K562 (cell line): ENCODE measurements around the gene CDC42BPB. TPM values are rescaled to one million over a fixed set of nuclear protein-coding genes. Genes with fewer than 3 reads are reported as not detected.

Source experiments
- ATAC-seq: fragments of 200-7000 bp; cut with Tn5 transposase; 3 replicates; pipeline ENCODE4 v1.9.1; 2020; ENCODE audit warnings: moderate library complexity
- BruUV-seq: library from RNA; stranded (reverse); fragments of 400-500 nt; replicated peaks from 2 replicates; lab custom pipeline; 2021; lab: Mats Ljungman, UMichigan
- CTCF ChIA-PET: fragments of 300-600 bp; formaldehyde crosslinking; extraction: SDS; loops from one replicate; lab custom pipeline; 2021; ENCODE audit warnings: low intra/inter-chr PET ratio; lab: Yijun Ruan, JAX
- POLR2A ChIA-PET: fragments of 300-600, 350-650 bp; sonication (Branson Sonifier 250); formaldehyde crosslinking; extraction: SDS; loops from one replicate; lab custom pipeline; 2021; ENCODE audit warnings: antibody characterized with exemption, inconsistent platforms; lab: Yijun Ruan, JAX
- DNase-seq, 4 experiments: peaks; one replicate each; pipeline versions ENCODE4 v3.0.0 to v3.0.0-alpha.2; 2011 to 2018; ENCODE audit warnings: low spot score in 3 of 4, mixed read lengths in 3 of 4; ENCODE audit errors: extremely low read depth in 1 of 4
- FAIRE-seq: peaks from 2 replicates; lab custom pipeline; 2011; peaks lifted over from hg19 to GRCh38; lab: Jason Lieb, UNC
- H2AFZ ChIP-seq: 2 replicates; pipeline ENCODE4 v1.6.0; 2011; ENCODE audit warnings: low read depth, low read length, control low read depth, inconsistent platforms
- H3K27ac ChIP-seq: fragments of 200-600 bp; 3 replicates; pipeline ENCODE4 v1.8.0; 2011; ENCODE audit warnings: low read depth, mild to moderate bottlenecking, control low read depth, inconsistent platforms, low read length, moderate library complexity, mixed read lengths; ENCODE audit errors: extremely low read depth
- H3K27me3 ChIP-seq, 2 experiments: fragments of 300-600 bp in 1 of 2; 2 replicates in 1 of 2; 3 replicates in 1 of 2; pipeline versions ENCODE4 v1.6.0 to v1.8.0; 2011; ENCODE audit warnings: inconsistent platforms in 2 of 2, low read length in 2 of 2, mild to moderate bottlenecking in 1 of 2, mixed read lengths in 1 of 2, moderate library complexity in 1 of 2; ENCODE audit not compliant: control insufficient read depth in 2 of 2, insufficient read depth in 2 of 2
- H3K36me3 ChIP-seq: fragments of 300-600 bp; 3 replicates; pipeline ENCODE4 v1.8.0; 2011; ENCODE audit warnings: mild to moderate bottlenecking, low read length, inconsistent platforms; ENCODE audit not compliant: control insufficient read depth, insufficient read depth
- H3K4me1 ChIP-seq, 2 experiments: fragments of 200-600 bp in 1 of 2; replicated peaks in 1 of 2; 2 replicates in 1 of 2; 3 replicates in 1 of 2; pipeline versions ENCODE4 v1.5.1 to v1.8.0; 2011; ENCODE audit warnings: inconsistent platforms in 2 of 2, low read length in 2 of 2, mild to moderate bottlenecking in 1 of 2, mixed read lengths in 1 of 2, moderate library complexity in 1 of 2; ENCODE audit not compliant: control insufficient read depth in 2 of 2, insufficient read depth in 2 of 2
- H3K4me2 ChIP-seq: 2 replicates; pipeline ENCODE4 v1.6.1; 2011; ENCODE audit warnings: low read length, control low read depth, inconsistent platforms, mixed read lengths; ENCODE audit not compliant: insufficient read depth
- H3K4me3 ChIP-seq: fragments of 200-600 bp; sonication (generic), shearing (Covaris generic); 2 replicates; pipeline ENCODE4 v1.5.1; 2016; ENCODE audit warnings: control low read depth, inconsistent platforms
- H3K79me2 ChIP-seq: fragments of 200-600 bp; 3 replicates; pipeline ENCODE4 v1.8.0; 2011; ENCODE audit warnings: low read length, inconsistent platforms; ENCODE audit not compliant: control insufficient read depth, insufficient read depth
- H3K9ac ChIP-seq, 2 experiments: 2 replicates each; pipeline versions ENCODE4 v1.6.0 to v1.6.1; 2011; ENCODE audit warnings: low read depth in 2 of 2, low read length in 2 of 2, control low read depth in 1 of 2, inconsistent platforms in 1 of 2, mild to moderate bottlenecking in 1 of 2, mixed read lengths in 1 of 2; ENCODE audit not compliant: insufficient read depth in 1 of 2
- H3K9me1 ChIP-seq: one replicate; pipeline ENCODE4 v1.6.0; 2011; ENCODE audit warnings: inconsistent platforms, mild to moderate bottlenecking, low read length, moderate library complexity; ENCODE audit not compliant: control insufficient read depth, insufficient read depth
- H3K9me3 ChIP-seq: replicated peaks from 2 replicates; pipeline ENCODE4 v1.5.1; 2011; ENCODE audit warnings: low read depth, low read length, inconsistent platforms; ENCODE audit not compliant: control insufficient read depth, insufficient read depth
- H4K20me1 ChIP-seq: replicated peaks from 2 replicates; pipeline ENCODE4 v1.6.1; 2011; ENCODE audit warnings: low read length, inconsistent platforms, mixed read lengths; ENCODE audit not compliant: control insufficient read depth, insufficient read depth
- AFF1 ChIP-seq, 2 experiments: fragments of 450-650 bp; IDR thresholded peaks; 2 replicates each; pipeline ENCODE4 v1.6.1; 2018; ENCODE audit warnings: mild to moderate bottlenecking in 2 of 2, low read depth in 1 of 2; ENCODE audit not compliant: partially characterized antibody in 2 of 2
- ATF7 ChIP-seq: fragments of 450-650 bp; IDR thresholded peaks from 2 replicates; pipeline ENCODE4 v1.7.1; 2014; ENCODE audit warnings: mild to moderate bottlenecking, moderate library complexity
- BRF1 ChIP-seq: IDR thresholded peaks from 3 replicates; pipeline ENCODE4 v1.6.1; 2011; ENCODE audit warnings: borderline replicate concordance, mild to moderate bottlenecking; ENCODE audit not compliant: insufficient read length; ENCODE audit errors: extremely low read depth
- HDAC1 ChIP-seq, 2 experiments: fragments of 450-650 bp; IDR thresholded peaks; 2 replicates each; pipeline ENCODE4 v1.6.1; 2016 to 2017; ENCODE audit warnings: inconsistent platforms in 1 of 2, mild to moderate bottlenecking in 1 of 2, moderate library complexity in 1 of 2
- KDM2B ChIP-seq: fragments of 250-450 bp; sonication (Bioruptor Pico); IDR thresholded peaks from 2 replicates; pipeline ENCODE4 v1.8.0; 2021; ENCODE audit warnings: mild to moderate bottlenecking, moderate library complexity
- POU5F1 ChIP-seq: fragments of 150-350 bp; IDR thresholded peaks from 2 replicates; pipeline ENCODE4 v1.6.1; 2014; ENCODE audit warnings: borderline replicate concordance, low read length, low read depth, mild to moderate bottlenecking; ENCODE audit not compliant: partially characterized antibody
- SNRNP70 ChIP-seq: fragments of 200-400 bp; formaldehyde crosslinking; optimal IDR thresholded peaks from 2 replicates; pipeline ENCODE3; 2017; ENCODE audit warnings: low read depth, low read length
- SP2 ChIP-seq: IDR thresholded peaks from 2 replicates; pipeline ENCODE4 v1.6.1; 2011; ENCODE audit warnings: mild to moderate bottlenecking, low read depth, low read length, moderate library complexity; ENCODE audit not compliant: poor library complexity, severe bottlenecking; ENCODE audit errors: extremely low read depth
- SREBF1 ChIP-seq: fragments of 150-350 bp; IDR thresholded peaks from 2 replicates; pipeline ENCODE4 v1.6.1; 2014; ENCODE audit warnings: antibody characterized with exemption, low read depth, low read length, borderline replicate concordance
- SUPT5H ChIP-seq: fragments of 450-650 bp; IDR thresholded peaks from 2 replicates; pipeline ENCODE4 v1.6.1; 2016
- TFAM ChIP-seq: fragments of 250-450 bp; sonication (Bioruptor Pico); conservative IDR thresholded peaks from 2 replicates; pipeline ENCODE4 v1.5.0; 2021; ENCODE audit warnings: mild to moderate bottlenecking, moderate library complexity
- THRB ChIP-seq: fragments of 450-650 bp; formaldehyde crosslinking; conservative IDR thresholded peaks from 2 replicates; pipeline ENCODE4 v1.4.0; 2022; ENCODE audit warnings: mild to moderate bottlenecking, missing genetic modification characterization
- ZC3H4 ChIP-seq: sonication (generic); formaldehyde crosslinking; IDR thresholded peaks from 2 replicates; pipeline ENCODE4 v1.9.0; 2021; ENCODE audit warnings: missing genetic modification reagents, borderline replicate concordance
- ZNF143 ChIP-seq: sonication (generic); formaldehyde crosslinking; IDR thresholded peaks from 2 replicates; pipeline ENCODE4 v1.9.0; 2022; ENCODE audit warnings: mild to moderate bottlenecking, missing genetic modification reagents
- ZNF79 ChIP-seq: fragments of 250-450 bp; sonication (Bioruptor Pico); IDR thresholded peaks from 2 replicates; pipeline ENCODE4 v1.4.0; 2020; ENCODE audit warnings: low read depth, mild to moderate bottlenecking, moderate library complexity
- WGBS: fragments of 100-300 bp; shearing (Covaris generic); methylation state at CpG from one replicate; pipeline ENCODE4 v1.1.6; 2016; ENCODE audit warnings: low coverage, mixed read lengths; ENCODE audit not compliant: insufficient coverage; ENCODE audit errors: missing lambda C conversion rate; 5-methylcytosine and 5-hydroxymethylcytosine counted together
- in situ Hi-C: fragments of 300-500 bp; cut with MboI; formaldehyde crosslinking; loops from 4 replicates; pipeline ENCODE4 v1.15.0; 2018; ENCODE audit warnings: inconsistent platforms, mixed read lengths
- intact Hi-C: fragments of 100-400 bp; cut with micrococcal nuclease; formaldehyde crosslinking; loops from 2 replicates; pipeline ENCODE4 v1.14.2; 2022
- polyA plus RNA-seq, 8 experiments: library from polyadenylated mRNA; depleted of rRNA in 4 of 8; stranded (reverse) in 5 of 8; unstranded in 3 of 8; fragments of >200 nt; fragmentation: Nextera tagmentation in 2 of 8; fragmentation: Illumina TruSeq in 1 of 8; extraction: Ambion mirVana in 2 of 8; extraction: Trizol in 1 of 8; gene quantifications; 2 replicates each; pipeline versions ENCODE4 v1.2.1 to v1.2.3, GENCODE V29; 2011 to 2014; ENCODE audit warnings: inconsistent platforms in 1 of 8, missing spikeins in 1 of 8
- total RNA-seq, 7 experiments: library from RNA; depleted of rRNA in 6 of 7; stranded (reverse); fragments of >200 nt in 6 of 7; fragmentation: Illumina TruSeq in 2 of 7; extraction: Trizol in 2 of 7; gene quantifications; 2 replicates each; pipeline versions ENCODE4 v1.2.1 to v1.2.3, GENCODE V29; 2011 to 2021; ENCODE audit warnings: low replicate concordance in 1 of 7

CDC42BPB gene
- total and polyA plus RNA-seq, 9 of the 15 experiments (the other 6 are each of a cell fraction or from before 2014, with no cell fraction given) = 0.07 to 24.3 (median 12.6) TPM

GRCh38 chr14:103029936-103030335, 27.4 kb downstream of the CDC42BPB start:
- H3K27me3 ChIP-seq = no peaks in the 10 kb centered on the region
- CTCF ChIA-PET = no interaction called here
- in situ Hi-C loops = no loop called here
- H3K9me3 ChIP-seq = no peaks in the 10 kb centered on the region
- no peak overlapping the region for H2AFZ ChIP-seq
- H3K36me3 ChIP-seq = no peaks in the 10 kb centered on the region
- BruUV-seq = no TSS peak
- DNase-seq (no peak), FAIRE-seq (no peak), ATAC-seq (no peak)
- H3K4me3 ChIP-seq = no peak overlapping the region
- no peaks in the 10 kb centered on the region for H3K9me1 ChIP-seq
- no peak for TF ChIP-seq AFF1 (IDR thresholded peaks at IDR 0.05; ENCODE audit: low read depth in 1 of 2, partially characterized antibody in 2 of 2)
- no peak for TF ChIP-seq SNRNP70
- TF ChIP-seq BRF1 = no peak
- TF ChIP-seq ZC3H4 (CRISPR knock-in tag) = no peak
- no peak for TF ChIP-seq THRB (CRISPR knock-in tag)
- TF ChIP-seq ZNF79 (CRISPR knock-in tag) = no peak
- TF ChIP-seq ZNF143 (CRISPR knock-in tag) = no peak
- TF ChIP-seq ATF7 = no peak
- TF ChIP-seq POU5F1 = no peak
- TF ChIP-seq SP2 = no peak
- no peak for TF ChIP-seq KDM2B (CRISPR knock-in tag)
- TF ChIP-seq HDAC1 (IDR thresholded peaks at IDR 0.05) = no peak
- no peak for TF ChIP-seq TFAM (CRISPR knock-in tag)
- no peak for TF ChIP-seq SUPT5H
- no peak for TF ChIP-seq SREBF1
- intact Hi-C loops = no loop called here
- POLR2A ChIA-PET = no interaction called here
- H3K9ac ChIP-seq = no peak overlapping the region
- no peaks in the 10 kb centered on the region; a peak in 1 of 5 replicates for H3K4me1 ChIP-seq
- no peaks in the 10 kb centered on the region for H4K20me1 ChIP-seq
- WGBS = 79% methylated on average over 8 of the region's 9 CpGs
- H3K4me2 ChIP-seq = no peak overlapping the region
- no peak overlapping the region for H3K27ac ChIP-seq
- no peaks in the 10 kb centered on the region; the same call in 2 of the 3 replicates for H3K79me2 ChIP-seq
